ENCODE results near the gene DHRS7C.
"Not testable (repeated sequence)": the region's sequence is repeated elsewhere in the genome, so short reads cannot be mapped to it uniquely, and the experiment has no call there.

The DHRS7C gene

GRCh38 chr17:9810100-9810949 is 18.9 kb upstream of the DHRS7C start:
- DNase-seq: no peak

- no peak for DNase-seq
Measured at GRCh38 chr17:9809409-9809808, 18.0 kb upstream of the DHRS7C start.

DNA sequence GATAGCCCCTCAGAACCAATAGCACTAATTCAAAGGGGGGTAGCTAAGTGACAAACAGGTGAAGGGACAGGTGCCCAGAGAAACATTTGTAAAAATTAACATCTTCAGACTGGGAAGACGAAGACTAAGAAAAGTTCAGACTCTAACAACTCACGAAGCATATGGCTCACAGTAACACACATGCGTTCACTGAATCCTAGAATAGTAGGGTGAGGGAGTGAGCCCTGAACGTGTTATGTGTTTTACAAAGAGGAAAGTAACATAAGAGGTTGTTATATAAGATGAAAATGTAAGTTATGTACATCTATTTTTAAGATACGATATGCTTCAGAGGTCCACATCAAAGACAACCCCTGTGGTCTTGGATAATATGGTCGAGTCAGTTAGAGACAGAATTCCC is 15.3 kb upstream of the DHRS7C start:
- no peak for DNase-seq

GRCh38 chr17:9805769-9806168 is 14.4 kb upstream of the DHRS7C start:
- DNase-seq: no peak

DNA sequence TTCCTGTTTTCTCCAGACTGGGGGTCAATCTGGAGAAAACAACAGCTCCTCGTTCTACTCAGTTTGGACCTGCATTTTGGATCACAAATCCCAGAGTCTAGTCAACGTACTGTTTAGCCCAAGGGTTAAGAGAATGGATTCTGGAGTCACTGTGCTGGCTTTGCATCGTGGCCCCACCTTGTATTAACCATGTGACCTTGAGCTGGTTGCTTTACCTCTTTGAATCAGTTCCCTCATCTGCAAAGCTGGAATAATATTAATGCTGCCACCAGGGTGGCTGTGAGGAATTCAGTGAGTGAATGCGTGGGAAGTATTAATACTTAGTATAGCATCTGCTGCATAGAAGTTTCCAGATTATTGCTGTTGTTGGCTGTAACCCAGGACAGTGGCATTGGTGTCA is 11.3 kb upstream of the DHRS7C start:
- no peak for DNase-seq

- DNase-seq: no peak
Measured at GRCh38 chr17:9802294-9802693, 10.9 kb upstream of the DHRS7C start.

- DNase-seq: no peak
Measured at GRCh38 chr17:9801505-9801904, 10.1 kb upstream of the DHRS7C start.

GRCh38 chr17:9798724-9799123 is 7.3 kb upstream of the DHRS7C start:
- DNase-seq: no peak

DNA sequence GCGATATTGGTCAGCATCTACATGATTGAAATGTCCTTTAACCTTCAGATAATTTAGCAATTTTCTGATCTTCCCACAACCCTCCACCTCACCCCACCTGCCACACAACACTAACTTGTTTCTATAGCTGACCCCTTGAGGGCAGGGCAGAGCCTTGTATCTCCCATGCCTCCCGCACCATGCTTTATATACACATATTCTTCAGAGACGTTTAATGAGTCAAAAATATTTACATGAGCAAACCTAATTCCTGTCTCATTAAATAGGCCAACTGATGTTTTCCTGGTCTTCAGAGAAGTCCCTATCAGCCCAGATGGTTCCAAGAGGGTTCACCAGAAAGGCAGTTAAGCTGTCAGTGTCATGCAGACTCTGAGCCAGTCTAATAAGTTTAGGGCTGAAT is 6.6 kb upstream of the DHRS7C start:
- no peak for DNase-seq

DNA sequence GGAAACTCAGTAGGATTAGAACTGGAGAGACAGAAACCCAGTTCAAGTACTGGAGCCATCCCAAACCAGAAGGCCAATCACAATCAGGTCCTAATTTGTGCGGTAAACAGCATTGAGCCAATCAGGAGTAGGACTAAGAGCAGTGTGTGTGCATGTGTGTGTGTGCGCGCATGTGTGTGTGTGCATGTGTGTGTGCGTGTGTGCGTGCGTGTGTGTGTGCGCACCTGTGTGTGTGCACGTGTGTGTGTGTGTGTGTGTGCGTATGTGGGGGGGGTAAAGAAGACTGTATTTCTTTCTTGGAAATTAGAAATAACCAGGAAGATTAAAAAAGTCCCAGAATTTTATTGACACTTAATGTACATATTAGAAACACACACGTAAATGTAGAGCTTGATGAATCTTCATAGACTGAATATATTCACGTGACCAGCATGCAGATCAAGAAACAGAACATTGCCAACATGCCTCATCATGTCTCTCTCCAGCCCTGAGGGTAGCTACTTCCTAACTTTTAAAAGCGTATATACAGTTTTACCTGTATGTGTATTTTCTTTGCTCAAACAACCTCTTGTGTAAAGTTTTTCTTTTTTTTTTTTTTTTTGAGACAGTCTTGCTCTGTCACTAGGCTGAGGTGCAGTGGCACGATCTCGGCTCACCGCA is 919 bp upstream of the DHRS7C start:
- DNase-seq: no peak

- DNase-seq: no peak
Measured at GRCh38 chr17:9790316-9790715, 1.1 kb downstream of the DHRS7C start.

- no peak for DNase-seq
Measured at GRCh38 chr17:9788601-9789000, 2.8 kb downstream of the DHRS7C start.

GRCh38 chr17:9784544-9784943 is 6.8 kb downstream of the DHRS7C start:
- DNase-seq: no peak

GRCh38 chr17:9783465-9783864 is 7.9 kb downstream of the DHRS7C start:
- not testable (repeated sequence) for DNase-seq

GRCh38 chr17:9783050-9783449 is 8.3 kb downstream of the DHRS7C start:
- DNase-seq: no peak

GRCh38 chr17:9780552-9780951 is 10.8 kb downstream of the DHRS7C start:
- DNase-seq: no peak

DNA sequence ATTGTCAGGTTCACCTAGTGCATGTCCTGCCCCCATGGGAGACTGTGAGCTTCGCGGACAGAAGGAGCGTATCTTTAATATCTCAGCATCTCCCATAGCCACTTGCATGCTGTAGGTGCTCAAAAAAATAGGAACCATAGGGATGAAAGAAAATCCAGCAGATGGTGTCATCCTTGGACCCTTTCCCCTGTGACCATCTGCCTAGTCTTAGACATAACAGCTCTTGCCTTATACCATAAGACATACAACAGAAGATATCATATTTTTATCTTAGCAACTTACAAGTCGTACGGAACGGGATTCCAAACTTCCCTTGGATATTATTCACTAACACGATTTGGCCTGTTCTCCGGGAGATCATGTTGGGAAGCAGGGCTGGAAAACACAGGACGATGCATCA is 14.5 kb downstream of the DHRS7C start:
- no peak for DNase-seq

DNA sequence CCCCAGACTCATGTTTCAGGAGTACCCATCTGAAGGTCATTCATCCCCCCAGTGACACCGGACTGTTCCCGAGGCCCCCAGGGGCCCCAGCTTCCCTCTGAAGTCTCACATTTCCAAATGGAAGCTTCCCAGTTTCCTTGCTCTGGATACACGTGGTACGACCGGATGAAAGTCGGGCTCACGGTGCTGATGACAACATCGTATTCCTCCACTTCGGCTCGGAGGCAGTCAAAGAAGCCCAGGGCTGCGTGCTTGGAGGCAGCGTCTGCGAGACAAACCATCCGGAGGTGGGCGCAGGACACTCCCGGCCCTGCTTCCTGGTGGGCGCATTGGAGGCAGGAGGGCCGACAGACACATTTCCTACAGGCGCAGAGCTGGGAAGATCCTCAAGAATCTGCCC is 18.7 kb downstream of the DHRS7C start:
- DNase-seq: no peak

DNA sequence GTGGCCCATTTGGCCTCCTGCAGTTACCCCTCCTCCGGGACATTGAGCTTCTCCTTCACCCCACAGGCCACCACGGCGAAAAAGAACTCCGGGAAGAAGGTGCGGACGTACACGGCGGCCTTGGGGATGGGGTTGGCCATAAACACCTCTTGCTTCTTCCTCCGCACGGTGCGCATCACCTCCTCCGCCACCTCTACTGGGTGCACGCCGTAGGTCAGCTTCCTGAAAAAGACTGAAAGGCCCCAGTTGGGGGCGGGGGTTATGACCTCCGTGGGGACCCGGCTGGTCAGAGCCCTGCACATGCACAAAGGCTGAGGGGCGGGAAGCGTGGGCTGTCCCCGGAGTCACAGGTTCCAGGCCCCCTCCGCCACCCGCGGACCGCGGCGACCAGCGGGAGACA is 19.9 kb downstream of the DHRS7C start:
- DNase-seq: no peak

- DNase-seq: no peak
Measured at GRCh38 chr17:9769036-9769695, 22.2 kb downstream of the DHRS7C start.

GRCh38 chr17:9768381-9768934 is 22.9 kb downstream of the DHRS7C start:
- no peak for DNase-seq

- no peak for DNase-seq
Measured at GRCh38 chr17:9767432-9767991, 23.9 kb downstream of the DHRS7C start.

- no peak for DNase-seq
Measured at GRCh38 chr17:9766970-9767369, 24.4 kb downstream of the DHRS7C start.
